ENCODE data around the gene TOMM70.

Gene TOMM70

DNA sequence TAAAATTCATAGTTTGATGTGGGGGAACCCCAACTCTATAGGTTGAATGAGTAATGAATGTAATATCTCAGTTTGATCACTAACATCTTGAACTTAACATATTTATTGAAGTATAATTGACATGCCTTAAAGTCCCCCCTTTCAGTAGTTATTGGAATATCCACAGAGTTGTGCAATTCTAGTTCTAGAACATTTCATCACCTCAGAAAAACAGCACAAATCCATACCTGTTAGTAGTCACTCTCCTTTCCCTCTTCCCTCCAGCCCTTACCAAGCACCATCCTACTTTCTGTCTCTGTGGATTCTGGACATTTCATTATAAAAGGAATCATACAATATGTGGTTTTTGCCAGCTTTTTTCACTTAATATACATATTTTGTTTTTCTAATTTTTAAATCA, 75.1 kb downstream of the TOMM70 start:
- no peak for DNase-seq (ENCODE audit: low spot score)

DNA sequence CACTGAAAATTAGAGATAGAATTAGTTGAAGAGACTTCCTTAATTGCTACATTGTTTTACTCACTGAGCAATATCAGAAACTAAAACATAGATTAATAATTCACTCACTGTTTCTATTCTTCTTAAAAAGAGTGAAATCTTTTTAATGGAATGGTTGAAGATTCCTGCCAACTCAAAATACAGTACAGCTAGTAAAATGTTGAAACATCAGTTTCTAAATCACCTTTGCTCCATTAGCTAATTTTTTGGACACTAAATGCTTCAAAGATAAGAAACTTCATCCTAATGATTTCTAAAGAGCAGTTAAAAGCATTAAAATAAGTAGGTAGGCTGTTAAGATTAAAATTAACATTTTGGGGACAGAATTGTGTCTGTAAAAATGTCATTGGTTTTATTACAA, 76.8 kb downstream of the TOMM70 start:
- no peak for DNase-seq (ENCODE audit: low spot score)

DNA sequence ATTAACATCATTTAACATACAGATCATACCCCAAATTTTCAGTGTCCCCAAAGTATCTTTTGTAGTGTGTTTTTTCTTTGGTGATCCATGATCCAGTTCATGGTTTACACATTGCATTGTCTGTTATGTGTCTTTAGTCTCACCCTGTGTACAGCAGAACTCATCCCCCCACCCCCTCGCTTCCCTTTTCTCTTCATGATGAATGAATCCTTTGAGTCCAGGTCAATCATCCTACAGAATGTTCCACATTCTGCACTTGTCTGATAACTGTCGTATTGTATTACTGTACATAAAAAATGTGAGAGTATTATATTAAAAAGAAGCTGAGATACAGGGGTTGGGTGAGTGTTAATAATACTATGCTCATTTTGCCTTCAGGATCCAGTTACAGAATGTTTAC, 80.9 kb downstream of the TOMM70 start:
- DNase-seq (ENCODE audit: low spot score) = no peak

DNA sequence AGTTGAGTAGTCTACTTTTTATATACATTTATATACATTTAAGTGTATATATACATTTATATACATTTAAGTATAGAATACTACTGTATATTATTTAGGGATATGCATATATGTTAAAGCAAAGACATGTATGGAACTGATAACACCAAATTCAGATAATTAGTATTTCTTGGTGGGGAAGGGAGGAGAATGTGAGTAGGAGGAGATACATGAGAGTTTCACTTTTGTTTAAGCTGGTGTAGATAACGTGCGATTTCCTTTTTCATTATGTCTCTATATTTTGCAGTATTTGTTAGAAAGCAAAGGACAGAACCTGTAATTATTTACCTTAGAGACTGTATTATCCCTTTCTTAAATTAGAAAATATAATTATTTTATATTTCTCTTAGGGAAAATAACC, 83.0 kb downstream of the TOMM70 start:
- DNase-seq (ENCODE audit: low spot score) = no peak

DNA sequence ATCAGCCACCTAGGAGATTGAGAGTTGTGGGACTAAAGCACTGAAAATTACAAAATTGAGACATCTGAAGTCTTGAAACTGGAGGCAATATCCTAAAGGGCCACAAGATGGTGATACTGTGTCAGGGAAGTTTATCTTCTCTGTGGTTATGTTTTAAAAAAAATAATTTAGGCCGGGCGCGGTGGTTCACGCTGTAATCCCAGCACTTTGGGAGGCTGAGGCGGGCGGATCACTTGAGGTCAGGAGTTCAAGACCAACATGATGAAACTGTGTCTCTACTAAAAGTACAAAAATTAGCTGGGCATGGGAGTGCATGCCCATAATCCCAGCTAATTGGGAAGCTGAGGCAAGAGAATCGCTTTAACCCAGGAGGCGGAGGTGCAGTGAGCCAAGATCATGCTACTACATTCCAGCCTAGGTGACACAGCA, 84.2 kb downstream of the TOMM70 start:
- peak; percentile 30 for DNase-seq (ENCODE audit: low spot score)
